ENCODE results near the gene NUP85.
"Not testable (repeated sequence)": the region's sequence is repeated elsewhere in the genome, so short reads cannot be mapped to it uniquely, and the experiment has no call there.

The NUP85 gene

GRCh38 chr17:75267411-75268232 is 62.1 kb downstream of the NUP85 start:
- DNase-seq (ENCODE audit: low read depth in 2 of 2): no peak

- DNase-seq (ENCODE audit: low read depth in 2 of 2): no peak
Observed at GRCh38 chr17:75269844-75270217, 64.4 kb downstream of the NUP85 start.

DNA sequence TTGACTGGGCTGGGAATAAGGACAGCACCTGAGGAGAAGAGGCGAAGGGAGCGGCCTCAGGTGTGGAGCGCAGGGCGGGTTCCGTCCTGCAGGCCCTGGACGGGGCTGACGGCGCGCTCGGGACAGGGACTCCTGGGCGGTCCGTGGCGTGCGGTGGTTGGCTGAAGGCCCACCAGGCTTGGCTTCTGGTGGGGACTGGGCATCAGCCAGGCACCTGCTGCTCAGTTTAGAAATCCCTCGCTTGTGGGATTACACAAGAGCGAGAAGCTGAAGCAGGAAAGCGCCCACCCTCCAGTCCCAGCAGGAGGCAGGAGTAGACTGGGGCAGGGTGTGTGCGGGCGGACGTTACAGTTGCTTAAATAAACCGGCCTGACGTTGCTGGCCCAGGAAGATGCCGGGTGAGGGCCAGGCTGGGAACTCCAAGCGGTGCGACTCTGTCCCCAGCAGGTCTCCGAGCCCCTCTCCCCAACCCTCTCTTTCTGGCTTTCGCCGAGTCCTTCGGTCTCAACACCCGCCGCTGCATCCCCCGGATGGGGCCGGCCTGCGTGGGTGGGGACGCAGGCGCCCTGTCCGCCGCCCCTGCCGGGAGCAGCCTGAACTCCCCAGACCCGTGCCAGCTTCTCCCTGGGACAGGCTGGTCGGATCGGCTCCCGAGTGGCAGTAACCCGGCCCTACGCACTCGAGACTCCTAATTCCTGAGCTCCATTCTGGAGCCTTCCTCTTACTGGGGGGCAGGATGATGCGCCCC is 64.9 kb downstream of the NUP85 start:
- no peak for DNase-seq (ENCODE audit: low read depth in 2 of 2)

DNA sequence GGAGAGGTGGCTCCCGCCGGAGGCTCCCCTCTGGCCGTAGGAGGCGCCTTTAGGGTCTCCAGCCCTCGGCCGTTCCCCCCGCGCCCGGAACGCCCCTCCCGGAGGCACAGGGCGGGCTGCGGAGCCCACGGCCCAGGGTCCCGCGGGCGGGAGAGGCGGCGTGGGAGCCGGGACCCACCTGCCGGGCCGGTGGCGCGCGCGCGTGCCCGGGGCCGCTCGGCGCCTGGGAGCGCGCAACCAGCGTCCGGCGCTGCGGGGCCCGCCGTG is 65.4 kb downstream of the NUP85 start, which contains the start of gene MIF4GD:
MIF4GD (minus strand) TSS at position 266 of the 267 bp plus-strand sequence. CDS start 1,036 bp downstream, outside the sequence.
- DNase-seq (ENCODE audit: low read depth in 2 of 2): no peak

- DNase-seq (ENCODE audit: low read depth in 2 of 2): peak; percentile 75 to 81
Observed at GRCh38 chr17:75271233-75271954, 65.9 kb downstream of the NUP85 start.

- DNase-seq (ENCODE audit: low read depth in 2 of 2): no peak
Observed at GRCh38 chr17:75271955-75272847, 66.7 kb downstream of the NUP85 start.

- no peak for DNase-seq (ENCODE audit: low read depth in 2 of 2)
Observed at GRCh38 chr17:75272848-75273184, 67.3 kb downstream of the NUP85 start.

GRCh38 chr17:75273977-75274708 is 68.7 kb downstream of the NUP85 start:
- no peak for DNase-seq (ENCODE audit: low read depth in 2 of 2)

- no peak for DNase-seq (ENCODE audit: low read depth in 2 of 2)
Observed at GRCh38 chr17:75277664-75278071, 72.2 kb downstream of the NUP85 start.

- DNase-seq (ENCODE audit: low read depth in 2 of 2): not testable (repeated sequence)
Observed at GRCh38 chr17:75280189-75280588, 74.7 kb downstream of the NUP85 start.

GRCh38 chr17:75285123-75285522 is 79.6 kb downstream of the NUP85 start:
- DNase-seq (ENCODE audit: low read depth in 2 of 2): no peak

Data from stimulated activated CD4-positive, alpha-beta T cell treated with anti-CD3 and anti-CD28 coated beads, Interleukin-1b, Interleukin-23, amount 100 ng/mL, for 1 hour (primary cell).